NB4 (cell line): Measurements from ENCODE around the gene ACOT9.

Experiments
- MAX ChIP-seq: IDR thresholded peaks from 2 replicates; pipeline ENCODE4 v1.6.1; 2011; ENCODE audit warnings: low read depth, low read length
- POLR2A ChIP-seq: IDR thresholded peaks from 2 replicates; pipeline ENCODE4 v1.6.1; 2011; ENCODE audit warnings: mild to moderate bottlenecking; ENCODE audit not compliant: insufficient read length; ENCODE audit errors: extremely low read depth
- TF ChIP-seq, protein P1 (sequence below): IDR thresholded peaks from one replicate; pipeline ENCODE4 v1.5.1; 2012; ENCODE audit warnings: low read depth, low read length

DNA sequence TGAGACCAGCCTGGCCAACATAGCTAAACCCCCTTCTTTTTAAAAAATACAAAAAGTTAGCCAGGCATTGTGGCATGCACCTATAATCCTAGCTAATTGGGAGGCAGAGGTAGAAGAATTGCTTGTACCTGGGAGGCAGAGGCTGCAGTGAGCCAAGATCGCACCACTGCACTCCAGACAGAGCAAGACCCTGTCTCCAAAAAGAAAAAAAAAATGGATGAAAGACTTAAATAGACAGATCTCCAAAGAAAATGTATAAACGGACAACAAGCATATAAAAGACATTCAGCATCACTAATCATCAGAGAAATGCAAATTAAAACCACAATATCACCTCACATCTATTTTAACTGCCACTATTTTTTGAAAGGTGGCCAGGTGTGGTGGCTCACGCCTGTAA is 33.3 kb upstream of the ACOT9 start:
- TF ChIP-seq, protein P1, sequence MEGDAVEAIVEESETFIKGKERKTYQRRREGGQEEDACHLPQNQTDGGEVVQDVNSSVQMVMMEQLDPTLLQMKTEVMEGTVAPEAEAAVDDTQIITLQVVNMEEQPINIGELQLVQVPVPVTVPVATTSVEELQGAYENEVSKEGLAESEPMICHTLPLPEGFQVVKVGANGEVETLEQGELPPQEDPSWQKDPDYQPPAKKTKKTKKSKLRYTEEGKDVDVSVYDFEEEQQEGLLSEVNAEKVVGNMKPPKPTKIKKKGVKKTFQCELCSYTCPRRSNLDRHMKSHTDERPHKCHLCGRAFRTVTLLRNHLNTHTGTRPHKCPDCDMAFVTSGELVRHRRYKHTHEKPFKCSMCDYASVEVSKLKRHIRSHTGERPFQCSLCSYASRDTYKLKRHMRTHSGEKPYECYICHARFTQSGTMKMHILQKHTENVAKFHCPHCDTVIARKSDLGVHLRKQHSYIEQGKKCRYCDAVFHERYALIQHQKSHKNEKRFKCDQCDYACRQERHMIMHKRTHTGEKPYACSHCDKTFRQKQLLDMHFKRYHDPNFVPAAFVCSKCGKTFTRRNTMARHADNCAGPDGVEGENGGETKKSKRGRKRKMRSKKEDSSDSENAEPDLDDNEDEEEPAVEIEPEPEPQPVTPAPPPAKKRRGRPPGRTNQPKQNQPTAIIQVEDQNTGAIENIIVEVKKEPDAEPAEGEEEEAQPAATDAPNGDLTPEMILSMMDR, result no peak
- no peak for TF ChIP-seq MAX
- no peak for TF ChIP-seq POLR2A
